HepG2 (cell line): ENCODE results near the gene LYRM7. TPM values are rescaled to one million over a fixed set of nuclear protein-coding genes. Genes with fewer than 3 reads are reported as not detected.

Experiments
- ELF3 ChIP-seq: IDR thresholded peaks from 2 replicates; pipeline ENCODE4 v1.6.1; 2016; ENCODE audit warnings: missing genetic modification reagents, missing compliant biosample characterization
- GPBP1L1 ChIP-seq: sonication (generic); formaldehyde crosslinking; IDR thresholded peaks from 2 replicates; pipeline ENCODE4 v1.5.0; 2020; ENCODE audit warnings: mild to moderate bottlenecking, missing genetic modification reagents
- HCFC1 ChIP-seq: fragments of 150-350 bp; IDR thresholded peaks from 2 replicates; pipeline ENCODE4 v1.6.1; 2014; ENCODE audit warnings: low read depth, low read length
- HDAC2 ChIP-seq: sonication (generic); formaldehyde crosslinking; IDR thresholded peaks from 2 replicates; pipeline ENCODE4 v1.4.0; 2020; ENCODE audit warnings: missing genetic modification reagents
- HES4 ChIP-seq: sonication (generic); formaldehyde crosslinking; IDR thresholded peaks from 2 replicates; pipeline ENCODE4 v1.9.0; 2021; ENCODE audit warnings: mild to moderate bottlenecking, missing genetic modification reagents, borderline replicate concordance
- MED1 ChIP-seq: sonication (generic); formaldehyde crosslinking; IDR thresholded peaks from 2 replicates; pipeline ENCODE4 v1.4.0; 2020; ENCODE audit warnings: missing genetic modification reagents
- MXI1 ChIP-seq: IDR thresholded peaks from 3 replicates; pipeline ENCODE4 v1.6.1; 2012; ENCODE audit warnings: low read depth, low read length, inconsistent platforms, borderline replicate concordance
- NPAS2 ChIP-seq: sonication (generic); formaldehyde crosslinking; IDR thresholded peaks from 2 replicates; pipeline ENCODE4 v1.8.0; 2022; ENCODE audit warnings: mild to moderate bottlenecking, missing genetic modification reagents, borderline replicate concordance
- NR2C2 ChIP-seq: sonication (generic); formaldehyde crosslinking; IDR thresholded peaks from 2 replicates; pipeline ENCODE4 v1.4.0; 2020; ENCODE audit warnings: missing genetic modification reagents, mild to moderate bottlenecking, moderate library complexity, borderline replicate concordance
- REPIN1 ChIP-seq: sonication (generic); formaldehyde crosslinking; IDR thresholded peaks from 2 replicates; pipeline ENCODE4 v1.8.0; 2022; ENCODE audit warnings: missing genetic modification reagents, low read depth, mild to moderate bottlenecking, borderline replicate concordance
- SRF ChIP-seq: IDR thresholded peaks from 2 replicates; pipeline ENCODE4 v1.6.1; 2011; ENCODE audit warnings: mild to moderate bottlenecking, low read depth, low read length, moderate library complexity
- TBX3 ChIP-seq: fragments of 450-650 bp; IDR thresholded peaks from 2 replicates; pipeline ENCODE4 v1.6.1; 2017; ENCODE audit warnings: antibody characterized with exemption, mild to moderate bottlenecking, inconsistent platforms, borderline replicate concordance
- TEAD2 ChIP-seq: sonication (generic); formaldehyde crosslinking; IDR thresholded peaks from 2 replicates; pipeline ENCODE4 v1.9.0; 2021; ENCODE audit warnings: missing genetic modification reagents
- USF2 ChIP-seq, 2 experiments: sonication (generic) in 1 of 2; formaldehyde crosslinking in 1 of 2; IDR thresholded peaks; 2 replicates each; pipeline versions ENCODE4 v1.5.1 to v1.6.1; 2011 to 2020; ENCODE audit warnings: borderline replicate concordance in 1 of 2, low read depth in 1 of 2, low read length in 1 of 2, mild to moderate bottlenecking in 1 of 2, missing genetic modification reagents in 1 of 2, moderate library complexity in 1 of 2
- ZBTB1 ChIP-seq: sonication (generic); formaldehyde crosslinking; IDR thresholded peaks from 2 replicates; pipeline ENCODE4 v1.4.0; 2020; ENCODE audit warnings: missing genetic modification reagents, borderline replicate concordance
- ZBTB2 ChIP-seq: sonication (generic); formaldehyde crosslinking; IDR thresholded peaks from 2 replicates; pipeline ENCODE4 v1.8.0; 2022; ENCODE audit warnings: low read depth, missing genetic modification reagents
- ZBTB8A ChIP-seq: sonication (generic); formaldehyde crosslinking; IDR thresholded peaks from 2 replicates; pipeline ENCODE4 v1.4.0; 2020; ENCODE audit warnings: mild to moderate bottlenecking, low read depth, missing genetic modification reagents, borderline replicate concordance
- ZKSCAN8 ChIP-seq: IDR thresholded peaks from 2 replicates; pipeline ENCODE4 v1.6.1; 2016; ENCODE audit warnings: borderline replicate concordance, missing genetic modification reagents, missing compliant biosample characterization
- ZNF354B ChIP-seq: sonication (generic); formaldehyde crosslinking; IDR thresholded peaks from 2 replicates; pipeline ENCODE4 v1.8.0; 2022; ENCODE audit warnings: mild to moderate bottlenecking, missing genetic modification reagents
- ZNF441 ChIP-seq: sonication (generic); formaldehyde crosslinking; IDR thresholded peaks from 2 replicates; pipeline ENCODE4 v1.7.0; 2021; ENCODE audit warnings: missing genetic modification reagents, borderline replicate concordance
- ZNF720 ChIP-seq: sonication (generic); formaldehyde crosslinking; IDR thresholded peaks from 2 replicates; pipeline ENCODE4 v1.4.0; 2020; ENCODE audit warnings: missing genetic modification reagents
- ZNF746 ChIP-seq: sonication (generic); formaldehyde crosslinking; IDR thresholded peaks from 2 replicates; pipeline ENCODE4 v1.8.0; 2022; ENCODE audit warnings: mild to moderate bottlenecking, missing genetic modification reagents
- ZNF761 ChIP-seq: sonication (generic); formaldehyde crosslinking; conservative IDR thresholded peaks from 2 replicates; pipeline ENCODE4 v1.4.0; 2020; ENCODE audit warnings: mild to moderate bottlenecking, missing genetic modification reagents
- ZNF773 ChIP-seq: sonication (generic); formaldehyde crosslinking; IDR thresholded peaks from 2 replicates; pipeline ENCODE4 v1.4.0; 2020; ENCODE audit warnings: missing genetic modification reagents, borderline replicate concordance
- ZSCAN9 ChIP-seq: IDR thresholded peaks from 2 replicates; pipeline ENCODE4 v1.6.1; 2016; ENCODE audit warnings: borderline replicate concordance
- polyA plus RNA-seq, 8 experiments: library from polyadenylated mRNA; depleted of rRNA in 3 of 8; stranded (reverse) in 7 of 8; unstranded in 1 of 8; fragments of >200 nt; fragmentation: Illumina TruSeq in 4 of 8; extraction: Trizol in 4 of 8; gene quantifications; 2 replicates each; pipeline versions ENCODE4 v1.2.1 to v1.2.3, GENCODE V29; 2011 to 2016; ENCODE audit warnings: low read depth in 4 of 8, missing spikeins in 1 of 8, mixed read lengths in 1 of 8; ENCODE audit not compliant: insufficient read depth in 1 of 8
- total RNA-seq, 5 experiments: library from RNA; depleted of rRNA; stranded (reverse); fragments of >200 nt; fragmentation: Illumina TruSeq; extraction: Trizol; gene quantifications; 2 replicates each; pipeline ENCODE4 v1.2.3, GENCODE V29; 2016; ENCODE audit warnings: low read depth in 1 of 5

LYRM7 gene
- total and polyA plus RNA-seq, 2 of the 13 experiments (the other 11 are each of a cell fraction or from before 2014, with no cell fraction given) = 3.0 to 5.5 TPM

GRCh38 chr5:131164191-131165118 is 6.3 kb upstream of the LYRM7 start (continued):
- TF ChIP-seq HES4 (CRISPR knock-in tag) (no peak; the same call in 1 of the 2 replicates), HDAC2 (CRISPR knock-in tag) (no peak), ZBTB8A (CRISPR knock-in tag) (no peak), MXI1 (peak; percentile 57; the same call in 1 of the 3 replicates), ZNF761 (0 out of 2 replicates have a peak, but pooled peaks have one; percentile 62), REPIN1 (0 out of 2 replicates have a peak, but pooled peaks have one; percentile 35), HCFC1 (no peak), TBX3 (no peak), NPAS2 (no peak), ZSCAN9 (CRISPR knock-in tag) (no peak), ZNF354B (CRISPR knock-in tag) (no peak), USF2 (IDR thresholded peaks at IDR 0.05; ENCODE audit: low read depth, low read length) (no peak), USF2 (CRISPR knock-in tag; IDR thresholded peaks at IDR 0.05; ENCODE audit: borderline replicate concordance) (no peak), ZNF773 (0 out of 2 replicates have a peak, but pooled peaks have one; percentile 17), ZBTB2 (CRISPR knock-in tag) (peak; percentile 54; the same call in 1 of the 2 replicates), SRF (no peak), MED1 (peak; percentile 45), ZNF441 (CRISPR knock-in tag) (no peak), ZKSCAN8 (CRISPR knock-in tag) (no peak), TEAD2 (CRISPR knock-in tag) (no peak), ZNF746 (CRISPR knock-in tag) (no peak), ZNF720 (CRISPR knock-in tag) (no peak), GPBP1L1 (CRISPR knock-in tag) (no peak), ELF3 (CRISPR knock-in tag) (peak; percentile 14; the same call in 1 of the 2 replicates), ZBTB1 (CRISPR knock-in tag) (no peak), NR2C2 (CRISPR knock-in tag) (peak; percentile 53)
